Measurements from ENCODE around the gene SLC4A4.
"Not testable (repeated sequence)": the region's sequence is repeated elsewhere in the genome, so short reads cannot be mapped to it uniquely, and the experiment has no call there.

The SLC4A4 gene

DNA sequence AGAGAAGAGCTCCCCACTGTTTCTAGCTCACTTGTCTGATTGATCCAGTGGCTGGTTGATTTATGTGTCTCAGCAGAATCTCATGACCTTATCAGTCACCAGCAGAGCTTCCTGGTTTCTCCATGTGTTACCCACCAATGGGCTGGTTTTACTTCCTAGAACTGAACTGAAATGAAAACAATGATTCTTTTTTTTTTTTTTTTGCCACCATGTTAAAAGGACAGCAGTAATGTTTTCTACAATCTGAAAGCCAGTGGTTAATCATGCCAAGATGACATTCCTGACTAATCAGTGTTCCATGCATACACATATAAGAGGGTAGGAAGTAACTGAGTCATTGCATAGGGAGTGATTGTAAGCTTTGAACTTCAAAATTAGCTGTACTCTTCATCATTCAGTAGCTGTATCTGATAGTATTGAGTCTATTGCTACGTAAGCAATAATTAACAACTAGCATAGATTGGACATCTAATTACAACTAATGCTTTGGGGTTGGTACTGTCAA lies 67.7 kb downstream of the SLC4A4 start:
- DNase-seq (ENCODE audit: low read depth in 1 of 2, low spot score in 1 of 2), result no peak

DNA sequence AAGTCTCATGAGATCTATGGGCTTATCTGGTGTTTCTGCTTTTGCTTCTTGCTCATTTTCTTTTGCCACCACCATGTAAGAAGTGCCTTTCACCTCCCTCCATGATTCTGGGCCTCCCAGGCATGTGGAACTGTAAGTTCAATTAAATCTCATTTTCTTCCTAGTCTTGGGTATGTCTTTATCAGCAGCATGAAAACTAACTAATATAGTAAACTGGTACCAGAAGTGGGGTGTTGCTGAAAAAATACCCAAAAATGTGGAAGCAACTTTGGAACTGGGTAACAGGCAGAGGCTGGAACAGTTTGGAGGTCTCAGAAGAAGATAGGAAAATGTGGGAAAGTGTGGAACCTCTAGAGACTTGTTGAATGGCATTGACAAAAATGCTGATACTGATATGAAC lies 70.1 kb downstream of the SLC4A4 start:
- DNase-seq (ENCODE audit: low read depth in 1 of 2, low spot score in 1 of 2), result not testable (repeated sequence)

- no peak for DNase-seq (ENCODE audit: low read depth in 1 of 2, low spot score in 1 of 2)
These were observed 73.2 kb downstream of the SLC4A4 start for GRCh38 chr4:71411981-71412380.

DNA sequence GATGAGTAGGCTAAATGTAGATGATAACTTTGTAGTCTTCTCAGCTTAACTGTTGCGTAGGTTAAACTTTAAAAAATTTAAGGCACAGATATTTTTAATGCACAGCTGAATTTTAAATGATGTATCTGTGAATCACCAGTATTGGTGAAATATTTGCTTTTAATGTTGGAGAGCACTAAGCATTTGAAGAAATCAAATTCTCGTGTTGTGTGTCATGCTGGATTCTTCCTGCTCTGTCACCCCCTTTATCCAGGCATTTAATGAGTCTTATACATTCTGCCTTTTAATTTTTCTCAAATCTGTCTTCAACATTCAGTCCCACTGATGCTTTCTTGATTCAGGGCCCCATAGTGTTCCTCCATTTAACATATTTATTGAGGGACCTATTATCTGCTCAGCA lies 76.7 kb downstream of the SLC4A4 start:
- no peak for DNase-seq (ENCODE audit: low read depth in 1 of 2, low spot score in 1 of 2)

GRCh38 chr4:71417150-71417549 lies 78.3 kb downstream of the SLC4A4 start:
- no peak for DNase-seq (ENCODE audit: low read depth in 1 of 2, low spot score in 1 of 2)

DNA sequence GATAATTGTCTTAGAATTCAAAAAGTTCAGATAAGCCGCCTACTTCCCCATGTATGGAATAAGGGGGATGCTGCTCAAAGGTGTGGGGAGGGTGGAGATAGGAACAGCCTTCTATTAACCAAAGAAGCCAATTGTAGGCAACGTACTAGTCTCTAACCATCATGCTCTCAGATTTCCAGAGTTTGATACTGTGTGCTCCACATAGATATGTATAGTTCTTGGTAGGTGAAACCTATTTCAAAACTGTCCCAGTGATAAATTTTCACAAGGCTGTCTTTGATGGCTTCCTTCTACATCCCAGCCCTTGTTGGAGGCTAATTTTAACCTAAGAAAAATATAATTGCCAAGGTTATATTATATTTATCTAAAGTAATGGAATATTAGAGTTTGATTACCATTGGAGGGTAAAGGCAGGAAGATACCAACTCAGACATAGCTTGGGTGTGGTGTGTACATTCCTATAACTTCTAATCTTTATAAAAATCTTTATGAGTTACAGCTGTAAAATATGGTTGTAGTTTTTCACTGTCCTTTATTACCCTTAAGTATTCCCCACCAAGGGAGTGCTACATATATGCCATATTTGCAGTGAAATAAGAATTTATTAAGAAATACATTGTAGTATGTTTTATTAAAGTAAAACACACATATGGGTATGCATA lies 87.7 kb downstream of the SLC4A4 start:
- no peak for DNase-seq (ENCODE audit: low read depth in 1 of 2, low spot score in 1 of 2)

DNA sequence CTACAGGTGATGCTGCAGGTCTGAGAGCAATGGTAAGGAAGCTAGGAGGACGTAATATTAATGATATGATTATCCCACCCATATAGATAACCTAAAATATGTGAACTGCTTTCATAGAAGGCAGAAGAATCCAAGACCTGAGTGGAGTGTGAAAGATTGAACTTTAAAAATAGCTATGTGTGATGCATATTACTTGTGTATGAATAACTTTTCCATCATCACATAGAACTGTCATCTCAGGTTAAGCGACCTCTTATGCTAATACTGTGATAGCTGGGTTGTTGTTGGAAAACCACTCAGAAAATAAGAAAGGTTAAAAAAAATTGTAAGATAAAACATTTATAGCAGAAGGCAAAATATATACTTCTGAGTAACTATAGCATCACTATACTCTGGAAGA lies 90.3 kb downstream of the SLC4A4 start:
- DNase-seq (ENCODE audit: low read depth in 1 of 2, low spot score in 1 of 2), result no peak

- DNase-seq (ENCODE audit: low read depth in 1 of 2, low spot score in 1 of 2), result no peak
These were observed 91.1 kb downstream of the SLC4A4 start for GRCh38 chr4:71429962-71430361.

DNA sequence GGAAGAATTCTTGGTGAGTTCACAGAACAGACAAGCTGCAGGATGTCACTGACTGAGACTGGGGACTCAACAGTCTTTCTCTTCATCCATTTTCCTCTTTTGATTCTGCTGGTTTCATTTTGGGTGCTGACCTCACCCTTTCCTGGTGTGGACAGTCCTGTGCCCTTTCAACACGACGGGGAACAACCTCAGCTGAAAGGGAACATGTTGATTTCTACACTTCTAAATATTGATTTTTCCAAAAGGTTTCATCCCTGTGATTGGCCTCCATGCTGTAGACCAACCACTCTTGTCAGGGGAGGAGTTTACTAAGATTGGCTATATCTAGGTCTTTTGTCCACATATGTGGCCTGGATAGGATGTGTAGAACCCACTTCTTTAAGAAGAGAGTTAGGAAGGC lies 91.8 kb downstream of the SLC4A4 start:
- DNase-seq (ENCODE audit: low read depth in 1 of 2, low spot score in 1 of 2), result no peak

- DNase-seq (ENCODE audit: low read depth in 1 of 2, low spot score in 1 of 2), result no peak
These were observed 101.8 kb downstream of the SLC4A4 start for GRCh38 chr4:71440612-71441011.

DNA sequence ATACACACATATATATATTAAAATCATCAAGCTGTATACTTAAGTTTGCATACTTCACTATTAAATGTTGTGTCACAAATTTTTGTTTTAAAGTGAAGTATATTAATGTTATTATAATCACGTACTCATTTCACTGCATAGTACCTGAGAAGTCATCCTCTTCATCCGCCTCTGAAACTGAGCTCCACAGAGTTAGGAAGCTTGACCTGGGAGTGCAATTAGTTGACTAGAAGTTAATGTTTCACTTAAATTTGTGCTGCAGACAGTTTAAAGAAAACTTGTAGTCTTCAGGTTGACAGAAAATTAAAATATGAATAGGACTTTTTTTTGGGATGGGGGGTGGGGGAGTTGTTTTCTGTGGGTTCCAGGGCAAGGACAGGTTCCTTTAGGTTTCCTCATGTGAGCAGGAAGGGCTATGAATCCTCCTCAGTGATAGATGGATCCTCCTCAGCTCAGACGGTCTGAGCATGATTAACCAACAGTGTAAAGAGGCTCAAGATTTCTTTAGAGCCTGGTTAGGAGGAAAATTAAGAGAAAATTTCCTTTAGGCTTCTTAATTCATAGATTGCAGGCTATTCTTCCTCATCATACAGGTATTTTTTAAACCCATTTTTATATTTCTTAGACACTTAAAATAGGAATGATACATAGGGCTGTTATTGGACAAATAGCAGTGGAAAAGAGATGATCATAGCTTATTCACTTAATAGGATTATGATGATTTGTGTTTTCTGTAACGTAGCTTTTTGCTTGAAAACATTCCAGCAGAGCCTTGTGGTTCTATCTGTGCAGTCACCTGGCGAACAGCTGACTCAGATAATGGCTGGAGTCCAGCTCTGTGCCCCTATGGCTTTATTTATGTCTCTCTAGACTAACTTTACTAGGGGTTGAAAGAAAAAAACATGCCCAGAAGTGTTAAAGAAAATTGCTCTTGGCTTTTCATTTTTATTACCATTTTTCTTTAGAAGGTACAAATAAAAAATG lies 102.7 kb downstream of the SLC4A4 start:
- DNase-seq (ENCODE audit: low read depth in 1 of 2, low spot score in 1 of 2), result no peak

DNA sequence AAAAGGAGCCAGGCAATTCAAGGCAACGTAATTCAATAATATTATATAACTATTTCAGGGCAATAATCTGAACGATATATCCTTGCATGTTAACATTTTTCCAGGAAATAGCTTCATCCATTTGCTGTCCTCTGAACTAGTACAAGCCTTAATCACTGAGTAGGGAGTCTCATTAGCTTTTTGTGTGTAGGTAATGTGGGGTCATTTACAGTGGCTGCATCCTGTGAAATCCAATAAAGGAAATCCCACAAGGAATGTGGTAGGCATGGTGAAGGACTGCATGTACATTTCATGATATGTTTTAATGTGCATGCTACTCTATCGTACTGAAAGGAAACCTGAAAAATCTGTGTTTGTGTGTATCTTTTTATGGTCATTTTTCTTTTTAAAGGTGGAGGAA lies 103.5 kb downstream of the SLC4A4 start:
- DNase-seq (ENCODE audit: low read depth in 1 of 2, low spot score in 1 of 2), result no peak

DNA sequence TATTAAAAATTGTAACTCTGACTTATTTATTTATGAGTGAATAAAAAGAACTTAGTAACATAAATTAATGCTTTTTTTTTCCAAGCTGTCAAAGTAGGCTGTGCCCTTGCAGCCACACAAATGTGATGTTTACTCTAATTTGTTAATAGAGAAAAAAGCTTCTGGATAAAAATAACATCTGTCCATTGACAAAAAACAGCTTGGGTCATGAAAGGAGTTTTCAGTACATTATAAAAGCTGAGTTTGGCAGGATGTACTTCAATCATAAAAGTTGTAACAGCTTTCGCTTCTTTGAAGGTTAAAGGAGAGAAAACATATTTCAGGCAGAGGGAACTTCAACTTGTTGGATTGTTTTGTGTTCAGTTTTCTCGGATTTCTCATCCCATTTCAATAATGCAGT lies 105.6 kb downstream of the SLC4A4 start:
- DNase-seq (ENCODE audit: low read depth in 1 of 2, low spot score in 1 of 2), result no peak

GRCh38 chr4:71445811-71446210 lies 107.0 kb downstream of the SLC4A4 start:
- DNase-seq (ENCODE audit: low read depth in 1 of 2, low spot score in 1 of 2), result no peak

GRCh38 chr4:71446479-71447081 lies 107.8 kb downstream of the SLC4A4 start:
- no peak for DNase-seq (ENCODE audit: low read depth in 1 of 2, low spot score in 1 of 2)

DNA sequence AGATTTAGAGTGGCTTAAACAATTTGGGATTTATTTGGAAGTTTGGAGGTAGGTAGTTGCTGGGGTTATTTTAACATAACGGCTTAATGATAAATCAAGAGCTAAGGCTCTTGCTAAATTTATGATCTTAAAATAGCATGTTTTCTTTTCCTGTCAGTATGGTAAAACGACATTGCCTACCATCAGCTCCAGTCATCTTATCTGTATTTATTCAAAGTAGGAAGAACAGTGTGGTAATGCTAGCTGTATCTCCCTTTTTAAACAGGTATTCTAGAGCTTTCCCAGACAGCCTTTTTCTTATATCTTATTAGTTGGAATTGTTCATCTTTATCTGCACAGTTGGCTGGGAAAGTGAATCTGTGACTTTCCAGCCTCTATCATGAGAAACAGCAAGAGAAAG lies 110.2 kb downstream of the SLC4A4 start:
- DNase-seq (ENCODE audit: low read depth in 1 of 2, low spot score in 1 of 2), result no peak

- no peak for DNase-seq (ENCODE audit: low read depth in 1 of 2, low spot score in 1 of 2)
These were observed 111.1 kb downstream of the SLC4A4 start for GRCh38 chr4:71449878-71450277.

GRCh38 chr4:71453531-71453930 lies 114.7 kb downstream of the SLC4A4 start:
- DNase-seq (ENCODE audit: low read depth in 1 of 2, low spot score in 1 of 2), result no peak

DNA sequence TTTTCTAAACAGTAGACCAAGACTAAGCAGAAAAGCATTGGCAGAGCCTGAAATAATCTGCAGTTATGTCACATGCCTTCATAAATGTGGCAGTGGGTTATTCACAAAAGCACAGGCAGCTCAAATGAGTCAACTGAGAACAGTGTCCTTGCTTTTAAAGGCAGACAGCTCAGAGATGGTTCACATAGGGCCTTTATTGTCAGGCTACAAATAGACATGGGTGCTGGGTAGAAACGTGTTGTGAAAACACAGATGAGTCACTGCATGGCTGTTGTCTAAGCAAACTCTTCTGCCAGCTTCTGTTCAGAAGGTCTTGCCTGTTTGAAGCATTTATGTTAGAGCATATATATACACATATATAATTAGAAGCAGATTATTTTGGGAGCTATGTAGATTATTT lies 118.0 kb downstream of the SLC4A4 start:
- no peak for DNase-seq (ENCODE audit: low read depth in 1 of 2, low spot score in 1 of 2)

DNA sequence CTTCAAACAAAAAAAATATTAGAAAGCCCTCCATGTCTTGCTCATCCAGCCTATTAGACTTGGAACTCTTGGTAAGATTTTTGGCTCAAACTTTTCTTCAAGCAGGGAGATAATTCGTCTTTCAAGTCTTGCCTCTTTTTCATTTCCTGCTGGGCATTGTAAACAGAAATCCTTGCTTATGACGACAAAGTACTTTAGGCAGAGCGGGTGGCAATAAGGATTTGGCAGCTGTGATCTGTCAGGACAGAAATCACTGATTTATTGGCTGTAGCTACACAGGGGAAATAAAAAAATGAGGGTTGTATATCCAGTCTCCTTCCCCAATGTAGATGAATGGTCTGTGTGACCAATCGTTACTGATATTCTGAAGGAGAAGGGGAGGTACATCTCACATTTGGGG lies 121.6 kb downstream of the SLC4A4 start:
- no peak for DNase-seq (ENCODE audit: low read depth in 1 of 2, low spot score in 1 of 2)

- no peak for DNase-seq (ENCODE audit: low read depth in 1 of 2, low spot score in 1 of 2)
These were observed 122.6 kb downstream of the SLC4A4 start for GRCh38 chr4:71461422-71461821.

DNA sequence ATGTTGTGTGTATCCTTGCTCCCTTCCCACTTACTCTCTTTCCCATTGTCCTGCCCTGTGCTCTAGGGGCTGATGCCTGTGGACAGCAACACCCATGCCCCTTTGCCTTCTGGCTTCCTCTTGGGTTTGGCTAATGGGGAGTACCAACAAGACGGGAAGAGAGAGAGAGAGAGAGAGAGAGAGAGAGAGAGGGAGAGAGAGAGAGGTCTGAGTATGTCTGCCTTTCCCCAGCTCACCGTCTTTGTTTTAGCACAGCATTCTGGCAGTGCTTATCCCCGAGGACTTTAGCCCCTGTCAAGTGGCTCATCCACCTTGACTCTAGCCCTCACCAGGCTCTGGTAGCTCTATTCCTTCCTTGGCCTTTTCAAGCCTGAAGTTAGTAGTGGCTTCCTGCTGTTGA lies 128.0 kb downstream of the SLC4A4 start:
- DNase-seq (ENCODE audit: low read depth in 1 of 2, low spot score in 1 of 2), result no peak

All from activated CD4-positive, alpha-beta T cell treated with anti-CD3 and anti-CD28 coated beads, Interleukin-2, amount 50 U/mL, for 24 hours (primary cell).